ENCODE results near the gene IL12RB2. TPM values are rescaled to one million over a fixed set of nuclear protein-coding genes. Genes with fewer than 3 reads are reported as not detected.

The IL12RB2 gene
- total RNA-seq, 6 experiments from 2014 or later: not detected

DNA sequence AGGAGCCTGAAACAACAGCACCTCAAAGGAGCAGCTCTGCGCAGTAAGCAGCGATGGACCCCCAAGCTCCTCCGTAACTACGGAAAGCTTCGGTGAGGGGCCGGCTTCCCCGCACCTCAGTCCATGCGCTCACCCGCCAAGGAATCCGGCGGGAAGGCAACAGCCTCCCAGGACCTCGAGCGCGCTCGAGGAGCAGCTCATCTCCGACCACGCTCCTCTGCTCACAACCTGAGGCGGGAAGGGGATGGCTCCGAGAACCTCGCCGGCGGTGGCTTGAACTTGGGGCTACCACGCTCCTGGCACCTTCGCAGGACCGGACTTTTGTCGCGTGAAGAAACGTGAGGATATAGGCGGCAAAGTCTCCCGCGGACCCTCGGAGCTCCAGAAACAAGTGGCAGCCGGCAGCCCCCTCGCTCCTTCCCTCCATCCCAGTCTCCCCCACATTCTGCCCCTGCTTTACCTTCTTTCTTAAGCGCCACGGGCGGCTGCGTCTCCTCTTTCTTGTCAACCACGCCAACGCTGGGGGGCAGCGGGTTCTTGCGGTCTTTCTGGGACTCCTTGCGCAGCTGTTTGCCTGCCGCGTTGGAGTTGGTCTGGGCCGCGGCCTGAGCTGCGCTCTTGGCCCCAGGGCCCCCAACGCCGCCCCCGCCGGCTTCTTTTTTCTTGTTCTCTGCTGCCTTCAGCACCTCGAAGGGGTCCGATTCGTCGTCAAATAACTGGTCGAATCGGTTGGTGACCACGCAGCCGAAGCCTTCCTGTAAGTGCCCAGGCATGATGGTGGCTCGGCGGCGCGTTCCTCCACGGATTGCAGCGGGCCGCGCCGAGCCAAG, 122.1 kb downstream of the IL12RB2 start:
- Mint-ChIP-seq H3K27me3 (ENCODE audit: insufficient read depth) (peaks cover 2% of the 10 kb centered on the region; the same call in 1 of the 2 replicates), H3K36me3 (ENCODE audit: low read depth) (peaks cover 51% of the 10 kb centered on the region), H3K27ac (peak overlapping the region; percentile 99), H3K4me3 (peak overlapping the region; percentile 97), H3K9me3 (no peaks in the 10 kb centered on the region), H3K4me1 (ENCODE audit: low read depth) (peaks cover 73% of the 10 kb centered on the region)
- TF ChIP-seq, protein P1, sequence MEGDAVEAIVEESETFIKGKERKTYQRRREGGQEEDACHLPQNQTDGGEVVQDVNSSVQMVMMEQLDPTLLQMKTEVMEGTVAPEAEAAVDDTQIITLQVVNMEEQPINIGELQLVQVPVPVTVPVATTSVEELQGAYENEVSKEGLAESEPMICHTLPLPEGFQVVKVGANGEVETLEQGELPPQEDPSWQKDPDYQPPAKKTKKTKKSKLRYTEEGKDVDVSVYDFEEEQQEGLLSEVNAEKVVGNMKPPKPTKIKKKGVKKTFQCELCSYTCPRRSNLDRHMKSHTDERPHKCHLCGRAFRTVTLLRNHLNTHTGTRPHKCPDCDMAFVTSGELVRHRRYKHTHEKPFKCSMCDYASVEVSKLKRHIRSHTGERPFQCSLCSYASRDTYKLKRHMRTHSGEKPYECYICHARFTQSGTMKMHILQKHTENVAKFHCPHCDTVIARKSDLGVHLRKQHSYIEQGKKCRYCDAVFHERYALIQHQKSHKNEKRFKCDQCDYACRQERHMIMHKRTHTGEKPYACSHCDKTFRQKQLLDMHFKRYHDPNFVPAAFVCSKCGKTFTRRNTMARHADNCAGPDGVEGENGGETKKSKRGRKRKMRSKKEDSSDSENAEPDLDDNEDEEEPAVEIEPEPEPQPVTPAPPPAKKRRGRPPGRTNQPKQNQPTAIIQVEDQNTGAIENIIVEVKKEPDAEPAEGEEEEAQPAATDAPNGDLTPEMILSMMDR (IDR thresholded peaks at IDR 0.05): no peak
- no peak for DNase-seq

DNA sequence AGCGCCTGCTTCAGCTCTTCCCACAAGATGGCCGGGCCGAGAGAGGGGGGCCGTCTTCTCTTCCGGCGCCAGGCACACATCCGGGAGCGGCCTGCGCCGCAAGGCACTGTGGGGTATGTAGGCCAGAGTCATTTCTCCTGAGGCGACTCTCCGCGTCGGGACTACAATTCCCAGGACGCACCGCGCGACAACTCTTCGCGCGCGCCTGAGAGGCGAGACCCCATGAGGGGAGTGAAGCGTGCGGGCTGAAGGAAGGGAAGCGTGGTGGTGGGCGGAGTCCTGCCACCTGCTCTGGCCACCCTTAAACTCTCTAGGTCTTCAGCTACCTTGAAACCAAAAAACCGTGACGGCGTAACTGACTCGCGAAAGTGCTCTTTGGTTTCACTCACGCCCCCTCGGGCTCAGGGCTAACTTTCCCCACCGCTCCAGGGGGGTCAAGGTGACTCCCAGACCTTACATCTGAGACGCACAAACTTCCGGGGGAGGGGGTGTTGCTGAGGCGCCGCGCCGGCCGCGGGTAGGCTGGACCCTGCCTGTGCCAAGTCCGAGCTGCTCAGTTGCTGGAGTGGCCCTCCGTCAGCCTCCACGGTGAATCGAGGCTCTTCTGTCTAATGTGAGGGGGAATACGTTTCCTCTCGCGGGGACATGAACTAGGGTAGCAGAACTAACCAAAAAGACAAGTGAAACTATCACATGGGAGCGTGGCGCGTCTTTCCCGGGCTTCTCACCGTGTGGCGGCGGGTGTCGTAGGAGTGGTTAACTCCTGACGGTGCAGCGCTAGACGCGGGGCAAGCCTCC, 122.9 kb downstream of the IL12RB2 start, which contains the start of gene SERBP1:
TSS of gene SERBP1 (minus strand) at position 45 of the 798 bp plus-strand sequence. CDS start 102 bp downstream, outside the sequence.
- Mint-ChIP-seq H3K9me3 (no peaks in the 10 kb centered on the region), H3K4me1 (ENCODE audit: low read depth) (peaks cover 71% of the 10 kb centered on the region), H3K4me3 (peak within 1 kb of the TSS; percentile 97), H3K27me3 (ENCODE audit: insufficient read depth) (peaks cover 2% of the 10 kb centered on the region; the same call in 1 of the 2 replicates), H3K27ac (peak within 1 kb of the TSS; percentile 99), H3K36me3 (ENCODE audit: low read depth) (peaks cover 44% of the 10 kb centered on the region)
- TF ChIP-seq, protein P1 (IDR thresholded peaks at IDR 0.05): no peak
- DNase-seq: peak; percentile 92

DNA sequence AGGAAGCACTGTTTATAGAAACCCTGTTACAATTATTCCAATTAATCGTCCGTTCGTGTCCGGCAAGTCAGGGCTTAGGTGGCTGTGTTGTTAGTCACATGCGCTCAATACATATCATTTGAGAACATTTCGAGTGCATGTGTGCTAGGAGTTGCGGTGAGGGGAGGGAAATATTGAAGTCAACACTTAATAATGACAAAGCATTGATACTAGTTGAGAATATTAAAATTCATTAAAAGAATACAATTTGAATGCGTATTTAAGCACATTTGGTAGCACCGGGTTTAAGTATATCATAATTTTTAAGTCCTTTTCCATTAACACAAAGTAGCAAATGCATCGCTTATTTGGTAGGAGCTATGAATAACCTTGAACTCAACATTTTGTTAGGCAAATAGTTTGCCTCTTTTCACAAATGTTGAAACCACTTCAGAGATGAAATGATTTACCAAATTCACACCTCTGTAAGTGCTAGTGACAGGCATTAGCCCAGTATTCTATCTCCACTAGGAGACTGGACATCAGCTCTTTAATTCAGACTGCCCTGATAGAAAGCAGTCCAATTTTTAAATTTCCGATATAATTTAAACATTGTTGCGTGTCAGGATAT, 123.6 kb downstream of the IL12RB2 start:
- TF ChIP-seq, protein P1 (IDR thresholded peaks at IDR 0.05): no peak
- no peaks in the 10 kb centered on the region for H3K9me3 Mint-ChIP-seq
- peaks cover 2% of the 10 kb centered on the region; the same call in 1 of the 2 replicates for H3K27me3 Mint-ChIP-seq (ENCODE audit: insufficient read depth)
- H3K4me3 Mint-ChIP-seq: peak overlapping the region; percentile 97
- H3K4me1 Mint-ChIP-seq (ENCODE audit: low read depth): peaks cover 64% of the 10 kb centered on the region
- H3K27ac Mint-ChIP-seq: peak overlapping the region; percentile 99
- no peak for DNase-seq
- H3K36me3 Mint-ChIP-seq (ENCODE audit: low read depth): peaks cover 37% of the 10 kb centered on the region

DNA sequence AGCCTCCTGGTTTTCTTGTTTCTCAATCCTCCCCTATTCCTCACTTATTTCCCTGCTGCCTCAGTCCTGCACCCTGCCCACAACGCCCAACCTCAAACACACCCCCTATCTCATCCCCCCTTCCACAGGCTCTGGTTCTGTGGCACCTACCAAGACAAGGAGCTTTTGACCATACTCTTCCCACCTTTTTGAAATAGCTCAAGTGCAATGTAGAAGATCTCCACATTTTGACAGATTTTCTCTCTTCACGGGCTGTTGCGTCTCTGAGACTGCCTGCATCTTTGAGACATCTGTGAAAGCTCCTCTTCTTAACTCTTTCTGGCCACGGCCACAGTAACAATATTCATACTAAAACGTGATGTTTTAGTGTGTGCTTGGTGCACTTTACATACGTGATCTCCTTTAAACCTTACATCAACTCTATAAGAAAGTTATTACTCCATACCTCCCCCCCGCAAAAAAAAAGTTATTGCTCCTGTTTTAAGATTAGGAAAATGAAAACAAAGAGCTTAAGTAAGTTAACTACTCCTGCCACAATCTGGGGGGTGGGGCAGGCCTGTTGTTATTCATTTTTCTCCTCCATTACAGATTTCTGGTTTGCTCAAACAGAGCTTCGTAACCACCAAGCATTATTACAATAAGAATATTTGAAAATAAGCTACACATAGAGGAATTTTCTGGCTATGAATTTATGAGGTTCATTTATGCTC, 124.4 kb downstream of the IL12RB2 start:
- no peak overlapping the region; the same call in 1 of the 2 replicates for H3K27ac Mint-ChIP-seq
- DNase-seq: no peak
- TF ChIP-seq, protein P1 (IDR thresholded peaks at IDR 0.05): no peak

DNA sequence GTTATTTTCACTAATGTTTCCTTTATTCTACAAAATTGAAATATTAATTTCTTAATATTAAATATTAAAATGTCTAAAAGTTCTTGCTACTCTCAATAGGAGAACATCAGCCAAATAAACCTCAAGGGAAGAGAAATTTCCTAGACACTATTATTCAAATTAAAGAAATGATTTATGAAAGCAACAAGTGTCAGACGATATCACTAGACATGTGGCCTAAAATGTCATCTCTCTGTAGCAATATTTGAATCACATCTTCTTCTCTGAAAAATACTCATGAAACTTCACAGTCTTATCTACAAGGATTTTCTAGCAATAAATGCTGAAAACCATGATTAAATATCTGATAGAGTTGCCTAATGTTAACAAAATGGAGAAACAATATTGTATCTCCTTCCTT, 125.1 kb downstream of the IL12RB2 start:
- Mint-ChIP-seq H3K4me1 (ENCODE audit: low read depth) (peaks cover 49% of the 10 kb centered on the region), H3K27ac (no peak overlapping the region), H3K9me3 (no peaks in the 10 kb centered on the region), H3K27me3 (ENCODE audit: insufficient read depth) (peaks cover 2% of the 10 kb centered on the region; the same call in 1 of the 2 replicates), H3K36me3 (ENCODE audit: low read depth) (peaks cover 25% of the 10 kb centered on the region), H3K4me3 (no peak overlapping the region)
- no peak for DNase-seq
- TF ChIP-seq, protein P1 (IDR thresholded peaks at IDR 0.05): no peak

More for the DNA sequence above, 124.4 kb downstream of the IL12RB2 start:
- Mint-ChIP-seq H3K36me3 (ENCODE audit: low read depth) (peaks cover 33% of the 10 kb centered on the region), H3K27me3 (ENCODE audit: insufficient read depth) (peaks cover 2% of the 10 kb centered on the region; the same call in 1 of the 2 replicates), H3K4me3 (peak overlapping the region; percentile 97), H3K9me3 (no peaks in the 10 kb centered on the region), H3K4me1 (ENCODE audit: low read depth) (peaks cover 56% of the 10 kb centered on the region)

Data from HFFc6 (cell line).